ENCODE results near the gene GRM7.

Gene GRM7

GRCh38 chr3:6971933-6972332, 111.0 kb downstream of the GRM7 start:
- Histone ChIP-seq H3K27me3 (ENCODE audit: insufficient read depth, poor library complexity, severe bottlenecking) (no peaks in the 10 kb centered on the region), H3K4me3 (replicated peaks; ENCODE audit: insufficient read depth, low read length) (no peak overlapping the region), H3K27ac (replicated peaks) (no peak overlapping the region)
- no peak for TF ChIP-seq GABPA (IDR thresholded peaks at IDR 0.05; ENCODE audit: low read depth)
- TF ChIP-seq SPI1 (IDR thresholded peaks at IDR 0.05; ENCODE audit: borderline replicate concordance, low read depth): no peak
- TF ChIP-seq CTCF (IDR thresholded peaks at IDR 0.05; ENCODE audit: insufficient read depth, low read length): no peak
- TF ChIP-seq POLR2AphosphoS5 (IDR thresholded peaks at IDR 0.05; ENCODE audit: low read depth): no peak
- TF ChIP-seq REST (IDR thresholded peaks at IDR 0.05; ENCODE audit: insufficient replicate concordance, low read depth): no peak
- DNase-seq (ENCODE audit: low read depth in 1 of 2, low spot score in 1 of 2): no peak

- H3K27me3 ChIP-seq (ENCODE audit: insufficient read depth, poor library complexity, severe bottlenecking): no peaks in the 10 kb centered on the region
- no peak for TF ChIP-seq POLR2AphosphoS5 (IDR thresholded peaks at IDR 0.05; ENCODE audit: low read depth)
- no peak for TF ChIP-seq GABPA (IDR thresholded peaks at IDR 0.05; ENCODE audit: low read depth)
- TF ChIP-seq REST (IDR thresholded peaks at IDR 0.05; ENCODE audit: insufficient replicate concordance, low read depth): no peak
- no peak for TF ChIP-seq SPI1 (IDR thresholded peaks at IDR 0.05; ENCODE audit: borderline replicate concordance, low read depth)
- no peak for TF ChIP-seq CTCF (IDR thresholded peaks at IDR 0.05; ENCODE audit: insufficient read depth, low read length)
- DNase-seq (ENCODE audit: low read depth in 1 of 2, low spot score in 1 of 2): no peak
- no peak overlapping the region for H3K27ac ChIP-seq (replicated peaks)
- H3K4me3 ChIP-seq (replicated peaks; ENCODE audit: insufficient read depth, low read length): no peak overlapping the region
Observed at GRCh38 chr3:6985848-6986247, 124.9 kb downstream of the GRM7 start.

DNA sequence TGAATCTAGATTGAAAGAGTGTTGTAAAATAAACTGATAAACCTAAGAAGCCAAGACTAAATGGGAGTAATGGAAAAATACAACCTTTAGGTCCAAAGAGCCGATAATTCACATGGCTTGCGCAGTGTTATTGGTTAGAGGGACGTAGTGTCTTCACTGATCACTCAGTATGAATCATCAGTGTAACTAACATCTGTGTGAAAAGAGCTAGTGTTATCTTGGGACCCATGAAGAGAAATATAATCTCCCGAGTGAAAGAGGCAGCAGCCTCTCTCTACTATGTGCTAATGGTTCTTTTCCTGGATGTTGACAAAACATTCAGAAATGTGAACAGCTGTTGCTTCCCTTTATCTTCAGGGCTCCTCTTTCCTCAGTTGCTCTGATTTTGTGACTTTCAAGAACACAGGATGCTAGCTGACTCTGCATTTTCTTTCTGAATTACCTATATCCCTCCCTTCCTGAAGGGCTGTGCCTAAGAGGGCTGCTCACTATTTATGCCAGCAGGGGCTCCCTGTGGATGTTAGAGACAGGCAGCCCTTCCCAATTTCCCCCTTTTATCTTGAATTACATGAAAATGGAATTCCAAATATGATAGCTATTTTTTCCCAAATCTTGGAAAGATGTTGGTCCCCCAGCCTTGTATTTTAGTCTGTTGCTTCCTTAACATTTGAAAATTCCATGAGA, 128.8 kb downstream of the GRM7 start:
- H3K27me3 ChIP-seq (ENCODE audit: insufficient read depth, poor library complexity, severe bottlenecking): no peaks in the 10 kb centered on the region
- no peak overlapping the region for H3K4me3 ChIP-seq (replicated peaks; ENCODE audit: insufficient read depth, low read length)
- DNase-seq (ENCODE audit: low read depth in 1 of 2, low spot score in 1 of 2): no peak
- TF ChIP-seq CTCF (IDR thresholded peaks at IDR 0.05; ENCODE audit: insufficient read depth, low read length) (no peak), POLR2AphosphoS5 (IDR thresholded peaks at IDR 0.05; ENCODE audit: low read depth) (no peak), REST (IDR thresholded peaks at IDR 0.05; ENCODE audit: insufficient replicate concordance, low read depth) (no peak), GABPA (IDR thresholded peaks at IDR 0.05; ENCODE audit: low read depth) (no peak)
- H3K27ac ChIP-seq (replicated peaks): no peak overlapping the region

Measured in HL-60 (cell line).